Measurements from ENCODE around the gene HOXA6. TPM values are rescaled to one million over a fixed set of nuclear protein-coding genes. Genes with fewer than 3 reads are reported as not detected.

The HOXA6 gene
- total RNA-seq, 1 experiment from 2014 or later: 0.65 TPM

DNA sequence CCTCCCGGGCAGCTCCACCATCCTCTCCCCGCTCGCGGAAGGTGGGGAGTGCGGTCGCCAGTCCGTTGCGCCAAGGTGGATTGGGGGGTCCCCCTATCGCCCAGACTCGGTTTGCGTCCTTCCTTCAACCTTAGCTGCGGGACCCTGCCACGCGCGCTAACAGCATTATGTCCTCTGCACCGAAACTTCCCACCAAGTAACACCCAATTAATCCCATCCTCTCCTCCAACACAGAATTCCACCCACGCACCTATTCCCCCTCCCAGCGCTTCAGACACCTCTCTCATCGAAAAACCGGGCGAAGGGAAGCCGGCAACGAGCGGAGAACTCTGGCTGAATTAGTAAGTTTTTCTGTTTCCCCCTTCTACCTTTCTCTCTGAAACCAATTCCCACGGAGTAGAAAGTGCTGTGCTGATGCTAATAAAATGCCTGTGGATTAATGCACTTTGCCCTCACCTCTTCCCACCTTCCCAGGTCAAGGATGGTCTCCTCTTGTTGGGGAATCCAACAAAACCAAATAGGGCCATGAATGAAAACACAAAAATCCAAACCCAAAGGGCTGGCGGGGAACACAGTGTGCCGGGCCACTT is 3.9 kb upstream of the HOXA6 start:
- Histone ChIP-seq H3F3A (ENCODE audit: insufficient read depth, low read depth) (0 out of 2 replicates have a peak, but pooled peaks cover 4% of the 10 kb centered on the region), H3K79me2 (ENCODE audit: low read depth) (no peaks in the 10 kb centered on the region), H3K36me3 (ENCODE audit: low read depth) (no peaks in the 10 kb centered on the region), H3K27me3 (ENCODE audit: insufficient read depth, low read depth) (no peaks in the 10 kb centered on the region), H3K9me2 (ENCODE audit: insufficient read depth) (no peaks in the 10 kb centered on the region), H2AFZ (no peak overlapping the region), H3K4me1 (replicated peaks; ENCODE audit: insufficient read depth) (0 out of 2 replicates have a peak, but pooled peaks cover 11% of the 10 kb centered on the region), H3K9me3 (ENCODE audit: insufficient read depth, low read depth) (no peaks in the 10 kb centered on the region), H3K27ac (no peak overlapping the region), H3K4me3 (no peak overlapping the region), H4K20me1 (ENCODE audit: insufficient read depth) (no peaks in the 10 kb centered on the region), H3K4me2 (no peak overlapping the region; the same call in 1 of the 2 replicates)
- ChIA-PET CTCF (no interaction called here), POLR2A (ENCODE audit: unreplicated experiment) (no interaction called here)
- DNase-seq: no peak
- intact Hi-C loops (cut with micrococcal nuclease; ENCODE audit: unreplicated experiment): no loop called here
- TF ChIP-seq EZH2 (IDR thresholded peaks at IDR 0.05; ENCODE audit: low read depth) (no peak), CTCF (conservative IDR thresholded peaks at IDR 0.05) (no peak)
- no TSS peak for BruUV-seq (replicated peaks)

DNA sequence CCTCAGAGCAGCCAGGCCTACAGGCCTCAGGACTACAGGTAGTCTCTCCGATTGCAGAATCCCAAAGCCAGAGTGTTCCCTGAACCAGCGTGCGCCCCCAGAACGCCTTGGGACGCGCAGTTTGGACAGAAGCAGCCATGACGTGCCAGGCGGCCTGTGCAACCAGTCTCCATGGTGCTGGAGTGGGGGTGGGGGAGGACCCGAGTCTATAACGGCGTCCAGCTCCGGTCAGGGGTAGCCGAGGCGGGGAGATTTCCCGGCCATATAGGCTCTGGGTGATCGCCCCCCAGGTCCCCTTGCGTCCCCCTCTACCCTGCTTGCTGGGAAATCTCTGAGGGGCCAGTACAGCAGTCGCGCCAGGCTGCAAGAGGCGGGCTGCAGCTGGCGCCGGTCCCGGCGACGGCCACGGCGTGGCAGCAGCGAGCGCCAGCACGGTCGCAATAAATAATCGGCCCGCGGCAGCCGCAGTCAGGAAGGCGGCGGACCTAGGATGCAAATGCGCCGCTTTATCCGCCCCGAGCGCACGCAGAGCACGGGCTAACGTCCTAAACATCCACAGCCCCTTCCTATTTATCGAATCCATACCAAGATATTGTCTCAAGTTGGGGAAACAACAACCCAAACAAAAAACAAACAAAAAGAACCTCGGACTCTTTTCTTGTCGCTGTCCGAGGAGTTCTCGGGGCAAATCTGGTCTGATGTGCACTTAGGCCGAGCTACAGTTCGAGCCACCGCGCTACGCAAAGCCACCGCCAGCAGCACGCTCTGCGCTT is 3.2 kb upstream of the HOXA6 start:
- peak overlapping the region; percentile 56 for H2AFZ ChIP-seq
- TF ChIP-seq CTCF (conservative IDR thresholded peaks at IDR 0.05) (no peak; the same call in none of the 2 replicates), EZH2 (IDR thresholded peaks at IDR 0.05; ENCODE audit: low read depth) (no peak)
- peak in 1 of 2 experiments; percentile 32 for DNase-seq
- POLR2A ChIA-PET (ENCODE audit: unreplicated experiment): no interaction called here
- H3K4me2 ChIP-seq: peak overlapping the region; percentile 70
- CTCF ChIA-PET: interaction anchor here (0.5 to 0.7 kb wide), 2 partner anchors 476 to 984 kb away, joined by 3 to 5 read pairs; no protein-coding TSS in a partner anchor
- intact Hi-C loops (cut with micrococcal nuclease; ENCODE audit: unreplicated experiment): no loop called here
- H3K9me2 ChIP-seq (ENCODE audit: insufficient read depth): no peaks in the 10 kb centered on the region
- 0 out of 2 replicates have a peak, but pooled peaks cover 4% of the 10 kb centered on the region for H3F3A ChIP-seq (ENCODE audit: insufficient read depth, low read depth)
- H3K27me3 ChIP-seq (ENCODE audit: insufficient read depth, low read depth): no peaks in the 10 kb centered on the region
- no peak overlapping the region for H3K27ac ChIP-seq
- BruUV-seq (replicated peaks): no TSS peak
- no peaks in the 10 kb centered on the region for H3K79me2 ChIP-seq (ENCODE audit: low read depth)
- H3K9me3 ChIP-seq (ENCODE audit: insufficient read depth, low read depth): no peaks in the 10 kb centered on the region
- 0 out of 2 replicates have a peak, but pooled peaks cover 11% of the 10 kb centered on the region for H3K4me1 ChIP-seq (replicated peaks; ENCODE audit: insufficient read depth)
- no peaks in the 10 kb centered on the region for H4K20me1 ChIP-seq (ENCODE audit: insufficient read depth)
- peak overlapping the region; percentile 45 for H3K4me3 ChIP-seq
- H3K36me3 ChIP-seq (ENCODE audit: low read depth): no peaks in the 10 kb centered on the region

DNA sequence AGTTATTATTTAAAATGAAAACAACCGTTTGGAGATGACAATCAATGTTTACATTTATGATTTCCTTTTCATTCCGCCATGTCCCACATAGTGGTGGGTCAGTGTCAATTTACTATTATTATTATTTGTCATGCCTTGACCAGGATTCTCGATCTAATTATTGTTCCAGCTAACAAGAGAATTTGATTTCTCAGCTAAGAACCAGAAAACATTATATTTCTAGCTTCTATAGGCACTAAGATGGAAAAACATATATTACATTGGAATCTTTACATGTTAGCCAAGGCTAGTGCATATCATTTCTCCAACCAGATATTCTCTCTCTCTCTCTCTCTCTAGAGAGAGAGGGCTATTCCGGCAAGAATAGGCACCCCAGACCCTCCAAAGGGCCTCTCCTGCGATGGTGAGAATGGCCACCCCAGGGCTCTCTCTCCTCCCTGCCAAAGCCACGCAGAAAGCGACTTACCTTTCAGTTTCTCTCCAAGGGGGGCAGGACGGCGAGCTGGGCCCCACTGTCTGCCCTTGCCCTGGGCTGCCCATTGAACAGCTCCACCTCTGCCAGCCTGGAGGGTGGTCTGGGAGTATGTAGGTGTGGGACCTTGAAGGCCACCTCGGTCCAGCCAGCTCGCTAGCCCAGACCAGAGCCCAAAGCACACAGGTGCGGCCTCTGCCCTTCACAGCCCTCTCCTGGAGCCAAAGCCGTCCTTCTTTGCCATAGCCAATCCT is 2.4 kb upstream of the HOXA6 start:
- H4K20me1 ChIP-seq (ENCODE audit: insufficient read depth): no peaks in the 10 kb centered on the region
- H3K27me3 ChIP-seq (ENCODE audit: insufficient read depth, low read depth): no peaks in the 10 kb centered on the region
- 0 out of 2 replicates have a peak, but pooled peaks cover 4% of the 10 kb centered on the region for H3F3A ChIP-seq (ENCODE audit: insufficient read depth, low read depth)
- peak overlapping the region; percentile 56 for H2AFZ ChIP-seq
- peak overlapping the region; percentile 45 for H3K4me3 ChIP-seq
- H3K9me3 ChIP-seq (ENCODE audit: insufficient read depth, low read depth): no peaks in the 10 kb centered on the region
- no peaks in the 10 kb centered on the region for H3K79me2 ChIP-seq (ENCODE audit: low read depth)
- no peaks in the 10 kb centered on the region for H3K9me2 ChIP-seq (ENCODE audit: insufficient read depth)
- POLR2A ChIA-PET (ENCODE audit: unreplicated experiment): no interaction called here
- 0 out of 2 replicates have a peak, but pooled peaks cover 11% of the 10 kb centered on the region for H3K4me1 ChIP-seq (replicated peaks; ENCODE audit: insufficient read depth)
- no TSS peak for BruUV-seq (replicated peaks)
- TF ChIP-seq CTCF (conservative IDR thresholded peaks at IDR 0.05) (no peak), EZH2 (IDR thresholded peaks at IDR 0.05; ENCODE audit: low read depth) (no peak)
- no peak for DNase-seq
- H3K4me2 ChIP-seq: peak overlapping the region; percentile 70
- H3K36me3 ChIP-seq (ENCODE audit: low read depth): no peaks in the 10 kb centered on the region
- CTCF ChIA-PET: interaction anchor here (0.5 to 0.7 kb wide), 2 partner anchors 475 to 983 kb away, joined by 3 to 5 read pairs; no protein-coding TSS in a partner anchor
- H3K27ac ChIP-seq: no peak overlapping the region
- intact Hi-C loops (cut with micrococcal nuclease; ENCODE audit: unreplicated experiment): no loop called here
